Measurements from ENCODE around the gene GNRHR.

GRCh38 chr4:67776746-67777145, 22.6 kb upstream of the GNRHR start:
- TF ChIP-seq YY1 (IDR thresholded peaks at IDR 0.05; ENCODE audit: low read depth), result no peak
- TF ChIP-seq CEBPB (IDR thresholded peaks at IDR 0.05), result no peak
- no peak for TF ChIP-seq TEAD4 (IDR thresholded peaks at IDR 0.05)
- no peak for TF ChIP-seq EP300 (IDR thresholded peaks at IDR 0.05; ENCODE audit: borderline replicate concordance)
- TF ChIP-seq USF1 (IDR thresholded peaks at IDR 0.05), result no peak

Measured in Ishikawa (cell line).